WI38 (cell line): ENCODE data around the gene OAT.
"Not testable (repeated sequence)": the region's sequence is repeated elsewhere in the genome, so short reads cannot be mapped to it uniquely, and the experiment has no call there.

Experiments used
- H3K4me3 ChIP-seq: 2 replicates; pipeline ENCODE4 v1.5.1; 2011; ENCODE audit warnings: low read depth, mild to moderate bottlenecking, control low read depth, low read length
- CTCF ChIP-seq: IDR thresholded peaks from 2 replicates; pipeline ENCODE4 v1.5.1; 2012; ENCODE audit warnings: low read depth, mild to moderate bottlenecking, control low read depth, low read length

Gene OAT

DNA sequence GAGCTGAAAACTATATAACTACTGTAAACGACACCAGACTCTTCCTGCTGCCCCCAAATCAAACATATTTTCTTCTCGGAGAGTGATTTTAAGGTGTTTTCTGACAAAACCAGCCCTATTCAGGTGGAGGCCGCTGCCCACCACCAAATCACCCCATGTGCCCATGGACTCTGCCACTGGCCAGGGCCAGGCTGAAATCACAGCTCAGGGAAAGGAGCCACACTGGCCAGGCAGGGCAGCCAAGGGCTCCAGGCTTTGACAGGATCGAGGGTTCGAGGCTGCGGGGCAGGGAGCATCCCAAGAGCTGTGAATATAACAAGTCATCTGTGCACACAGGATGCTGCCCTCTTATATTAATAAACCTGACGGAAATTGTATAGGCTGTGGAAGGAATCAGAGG, 48.3 kb downstream of the OAT start:
- TF ChIP-seq CTCF = no peak
- H3K4me3 ChIP-seq = no peak overlapping the region

GRCh38 chr10:124369986-124370385, 48.7 kb downstream of the OAT start:
- H3K4me3 ChIP-seq = no peak overlapping the region
- no peak for TF ChIP-seq CTCF

DNA sequence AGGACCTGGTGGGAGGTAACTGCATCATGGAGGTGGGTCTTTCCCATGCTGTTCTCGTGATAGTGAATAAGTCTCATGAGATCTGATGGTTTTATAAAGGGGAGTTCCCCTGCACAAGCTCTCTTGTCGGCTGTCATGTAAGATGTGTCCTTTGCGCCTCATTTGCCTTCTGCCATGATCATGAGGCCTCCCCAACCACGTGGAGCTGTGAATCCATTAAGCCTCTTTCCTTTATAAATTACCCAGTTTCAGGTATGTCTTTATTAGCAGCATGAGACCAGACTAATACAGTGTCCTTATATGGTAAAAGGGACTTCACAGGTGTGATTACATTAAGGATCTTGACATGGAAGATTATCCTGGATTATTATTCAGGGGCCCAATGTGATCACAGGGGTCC, 49.2 kb downstream of the OAT start:
- not testable (repeated sequence) for H3K4me3 ChIP-seq

DNA sequence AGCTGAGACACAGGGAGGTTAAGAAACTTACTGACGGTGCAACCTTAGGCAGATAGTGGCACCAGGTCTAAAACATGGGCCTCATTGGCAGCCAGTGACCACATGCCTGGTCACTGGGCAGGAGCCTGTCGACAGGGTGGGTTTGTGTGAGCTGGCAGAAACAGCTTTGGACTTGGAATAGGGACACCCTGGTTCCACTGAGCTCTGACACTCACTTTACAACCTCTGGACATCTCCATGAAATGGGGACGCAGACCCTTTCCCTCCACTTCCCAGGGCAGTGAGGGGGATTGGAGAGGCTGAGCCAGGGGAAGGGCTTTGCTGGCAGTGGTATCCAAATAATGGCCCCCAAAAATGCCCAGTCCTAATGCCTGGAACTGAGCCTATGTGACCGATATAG, 49.7 kb downstream of the OAT start:
- H3K4me3 ChIP-seq = no peak overlapping the region
- TF ChIP-seq CTCF = no peak

DNA sequence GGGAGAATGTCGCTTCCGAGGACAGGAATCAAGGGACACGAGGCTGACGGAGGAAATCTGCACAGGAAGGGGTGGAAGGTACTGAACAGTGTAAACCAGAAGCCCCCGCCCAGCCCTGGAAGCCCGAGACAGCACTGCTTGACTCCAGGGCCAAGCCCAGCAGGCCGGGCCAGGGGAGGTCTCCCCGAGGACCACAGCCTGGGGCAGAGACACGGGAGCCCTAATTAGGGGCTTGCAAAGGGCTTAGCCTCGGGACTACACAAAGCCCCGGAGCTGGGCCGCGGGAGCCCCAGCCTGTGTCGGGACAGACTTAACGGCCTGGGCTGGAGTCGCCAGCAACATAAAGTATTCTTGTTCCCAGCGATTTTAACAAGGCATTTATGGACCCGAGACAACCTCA, 50.8 kb downstream of the OAT start:
- no peak overlapping the region for H3K4me3 ChIP-seq
- no peak for TF ChIP-seq CTCF

- no peak for TF ChIP-seq CTCF
- H3K4me3 ChIP-seq = no peak overlapping the region
Observed at GRCh38 chr10:124367414-124367813, 51.3 kb downstream of the OAT start.

DNA sequence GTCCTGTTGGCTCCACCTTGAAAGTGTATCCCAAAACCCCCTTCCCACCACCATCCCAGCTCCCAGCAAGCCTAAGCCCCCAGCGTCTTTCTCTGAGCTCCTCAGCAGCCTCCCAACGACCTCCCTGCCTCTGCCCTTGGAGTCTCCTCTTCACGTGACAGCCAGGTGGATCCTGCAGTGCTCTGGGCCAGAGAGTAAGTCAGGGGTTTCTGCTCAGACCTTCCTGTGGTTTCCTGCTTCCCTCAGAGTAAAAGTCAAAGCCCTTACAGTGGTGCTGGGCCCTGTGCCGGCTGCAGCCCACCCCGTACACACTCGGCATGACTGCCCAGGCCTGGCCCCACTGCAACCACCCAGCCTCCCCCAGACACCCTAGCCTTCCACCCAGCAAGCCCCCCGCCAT, 51.9 kb downstream of the OAT start:
- TF ChIP-seq CTCF = no peak
- no peak overlapping the region for H3K4me3 ChIP-seq

GRCh38 chr10:124366343-124366742, 52.4 kb downstream of the OAT start:
- no peak for TF ChIP-seq CTCF
- no peak overlapping the region for H3K4me3 ChIP-seq
